Activated CD4-positive, alpha-beta T cell treated with anti-CD3 and anti-CD28 coated beads for 24 hours (primary cell): ENCODE measurements around the gene LIMK1.
A peak's percentile ranks its signal among the peaks of the same experiment; 100 is the strongest.

Source experiments
- DNase-seq, 2 donors: peaks; one replicate each; pipeline ENCODE4 v3.0.0-alpha.2; 2020; ENCODE audit warnings: low read depth in 2 of 2

LIMK1 gene

GRCh38 chr7:74056096-74056915 lies 27.3 kb upstream of the LIMK1 start:
- DNase-seq, result no peak

- DNase-seq, result no peak
Observed at GRCh38 chr7:74057216-74057925, 26.2 kb upstream of the LIMK1 start.

DNA sequence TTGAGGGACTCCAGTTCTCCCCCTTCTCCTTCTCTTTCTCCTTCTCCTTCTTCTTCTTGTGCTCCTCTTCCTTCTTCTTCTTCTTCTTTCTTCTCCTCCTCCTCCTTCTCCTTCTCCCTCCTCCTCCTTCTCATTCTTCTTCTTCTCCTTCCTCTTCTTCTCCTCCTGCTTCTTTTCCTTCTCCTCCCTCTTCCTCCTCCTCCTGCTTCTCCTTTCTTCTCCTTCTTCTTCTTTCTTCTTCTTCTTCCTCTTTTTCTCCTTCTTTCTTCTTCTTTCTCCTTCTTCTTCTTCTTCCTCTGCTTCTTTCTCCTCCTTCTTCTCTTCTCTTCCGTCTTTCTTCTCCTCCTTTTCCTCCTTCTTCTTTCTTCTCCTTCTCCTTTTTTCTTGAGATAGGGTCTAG lies 25.6 kb upstream of the LIMK1 start:
- DNase-seq, result no peak

GRCh38 chr7:74058486-74058885 lies 25.1 kb upstream of the LIMK1 start:
- DNase-seq, result no peak

GRCh38 chr7:74059037-74059436 lies 24.6 kb upstream of the LIMK1 start:
- DNase-seq, result no peak

DNA sequence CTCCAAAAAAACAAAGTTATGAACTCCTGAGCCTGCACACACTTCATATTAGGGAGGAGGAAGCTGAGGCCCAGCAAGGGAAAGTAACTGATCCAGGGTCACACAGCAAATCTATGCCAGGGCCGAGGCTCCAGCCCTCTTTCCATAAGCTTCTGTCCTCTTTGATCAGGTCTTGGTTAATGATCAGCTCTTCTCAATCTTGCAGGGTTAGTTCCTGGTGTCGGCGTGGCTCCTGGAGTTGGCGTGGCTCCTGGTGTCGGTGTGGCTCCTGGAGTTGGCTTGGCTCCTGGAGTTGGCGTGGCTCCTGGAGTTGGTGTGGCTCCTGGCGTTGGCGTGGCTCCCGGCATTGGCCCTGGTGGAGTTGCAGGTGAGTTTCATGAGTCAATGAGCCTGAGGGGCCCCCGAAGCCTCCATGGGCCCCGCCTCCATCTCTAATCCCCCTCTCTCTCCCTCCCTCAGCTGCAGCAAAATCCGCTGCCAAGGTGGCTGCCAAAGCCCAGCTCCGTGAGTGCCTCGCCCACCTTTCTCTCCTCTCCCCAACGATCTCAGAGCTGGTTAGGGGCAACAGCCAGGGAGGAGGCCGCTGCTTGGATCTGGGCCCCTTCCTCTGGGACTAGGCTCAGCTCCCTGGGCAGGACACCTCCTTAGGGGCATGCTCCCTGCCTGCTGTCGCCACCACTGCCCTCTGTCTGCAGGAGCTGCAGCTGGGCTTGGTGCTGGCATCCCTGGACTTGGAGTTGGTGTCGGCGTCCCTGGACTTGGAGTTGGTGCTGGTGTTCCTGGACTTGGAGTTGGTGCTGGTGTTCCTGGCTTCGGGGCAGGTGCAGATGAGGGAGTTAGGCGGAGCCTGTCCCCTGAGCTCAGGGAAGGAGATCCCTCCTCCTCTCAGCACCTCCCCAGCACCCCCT lies 23.7 kb upstream of the LIMK1 start:
- DNase-seq, result no peak

DNA sequence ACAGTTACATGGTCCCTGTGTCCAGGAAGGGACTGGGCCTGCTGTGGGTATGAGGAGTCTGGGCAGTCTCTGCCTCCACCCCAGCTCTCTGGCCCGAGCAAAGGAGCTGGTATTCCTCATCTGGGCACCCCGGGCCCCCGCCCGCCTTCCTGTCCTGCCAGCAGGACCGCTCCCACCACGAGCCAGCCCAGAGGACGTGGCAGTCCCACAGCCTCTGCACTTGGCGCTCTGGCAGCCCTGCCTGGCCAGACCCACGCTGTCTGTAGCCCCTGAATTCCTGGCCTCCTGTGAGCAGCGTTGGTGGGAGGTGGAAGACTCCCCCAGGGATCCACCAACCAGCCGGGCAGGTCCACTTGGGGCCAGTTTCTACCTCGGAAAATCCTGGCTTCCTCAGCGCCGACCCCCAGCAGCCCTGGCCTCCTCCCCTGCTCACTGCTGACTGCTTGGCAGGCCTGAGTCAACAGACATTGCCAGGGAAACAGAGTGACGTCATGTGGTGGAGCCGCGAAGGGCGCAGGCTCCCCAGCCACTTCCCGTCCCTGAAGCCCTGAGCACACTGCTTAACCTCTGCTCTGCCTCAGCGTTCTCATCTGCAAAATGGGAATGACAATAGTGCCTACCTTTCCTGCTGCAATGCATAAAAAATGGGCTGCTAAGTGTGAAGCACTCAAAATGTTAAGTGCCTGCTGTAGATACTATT lies 21.6 kb upstream of the LIMK1 start:
- DNase-seq, result peak in 1 of 2 donors; percentile 29

- DNase-seq, result no peak
Observed at GRCh38 chr7:74063223-74063641, 20.4 kb upstream of the LIMK1 start.

DNA sequence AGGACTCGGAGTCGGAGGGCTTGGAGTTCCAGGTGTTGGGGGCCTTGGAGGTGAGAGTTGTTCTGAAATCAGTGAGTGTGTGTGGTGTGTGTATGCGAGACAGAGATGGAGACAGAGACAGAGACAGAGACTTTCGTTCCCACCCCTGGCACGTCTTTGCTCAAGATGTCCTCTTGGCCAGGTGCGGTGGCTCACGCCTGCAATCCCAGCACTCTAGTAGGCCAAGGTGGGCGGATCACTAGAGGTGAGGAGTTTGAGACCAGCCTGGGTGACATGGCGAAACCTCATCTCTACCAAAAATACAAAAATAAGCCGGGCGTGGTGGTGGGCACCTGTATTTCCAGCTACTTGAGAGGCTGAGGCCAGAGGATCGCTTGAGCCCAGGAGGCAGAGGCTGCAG lies 20.0 kb upstream of the LIMK1 start:
- DNase-seq, result no peak

GRCh38 chr7:74064696-74065095 lies 18.9 kb upstream of the LIMK1 start:
- no peak for DNase-seq

DNA sequence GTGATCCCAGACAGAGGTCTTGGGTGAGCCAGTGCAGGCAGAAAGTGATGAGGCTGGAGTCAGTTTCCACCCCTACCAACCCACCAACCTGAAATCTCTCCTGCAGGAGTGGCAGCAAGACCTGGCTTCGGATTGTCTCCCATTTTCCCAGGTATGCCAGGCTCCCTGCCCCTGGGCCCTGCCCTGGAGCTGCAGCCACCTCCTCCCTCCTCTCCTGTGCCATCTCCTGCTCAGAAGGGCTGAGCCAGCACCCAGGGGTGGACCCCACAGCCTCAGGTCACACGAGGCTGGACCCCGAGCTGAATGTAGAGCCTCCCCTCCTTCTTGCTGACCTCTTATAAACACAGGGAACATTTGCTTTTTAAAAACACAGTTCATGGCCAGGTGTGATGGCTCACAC lies 17.0 kb upstream of the LIMK1 start:
- DNase-seq, result no peak

DNA sequence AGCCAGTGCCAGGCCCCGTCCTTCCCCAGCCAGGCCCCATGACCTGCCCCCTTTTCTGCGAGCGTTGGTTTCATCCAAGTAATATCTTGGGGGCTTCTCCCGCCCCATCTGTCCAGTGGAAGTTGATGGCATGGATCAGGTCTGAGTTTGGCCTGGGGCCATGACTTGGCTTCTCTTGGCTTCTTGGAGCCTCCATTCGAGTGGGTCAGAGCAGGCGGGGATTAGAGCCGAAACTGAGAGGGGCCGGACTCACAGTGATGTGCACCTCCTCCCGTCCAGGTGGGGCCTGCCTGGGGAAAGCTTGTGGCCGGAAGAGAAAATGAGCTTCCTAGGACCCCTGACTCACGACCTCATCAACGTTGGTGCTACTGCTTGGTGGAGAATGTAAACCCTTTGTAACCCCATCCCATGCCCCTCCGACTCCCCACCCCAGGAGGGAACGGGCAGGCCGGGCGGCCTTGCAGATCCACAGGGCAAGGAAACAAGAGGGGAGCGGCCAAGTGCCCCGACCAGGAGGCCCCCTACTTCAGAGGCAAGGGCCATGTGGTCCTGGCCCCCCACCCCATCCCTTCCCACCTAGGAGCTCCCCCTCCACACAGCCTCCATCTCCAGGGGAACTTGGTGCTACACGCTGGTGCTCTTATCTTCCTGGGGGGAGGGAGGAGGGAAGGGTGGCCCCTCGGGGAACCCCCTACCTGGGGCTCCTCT lies 15.1 kb upstream of the LIMK1 start:
- no peak for DNase-seq

DNA sequence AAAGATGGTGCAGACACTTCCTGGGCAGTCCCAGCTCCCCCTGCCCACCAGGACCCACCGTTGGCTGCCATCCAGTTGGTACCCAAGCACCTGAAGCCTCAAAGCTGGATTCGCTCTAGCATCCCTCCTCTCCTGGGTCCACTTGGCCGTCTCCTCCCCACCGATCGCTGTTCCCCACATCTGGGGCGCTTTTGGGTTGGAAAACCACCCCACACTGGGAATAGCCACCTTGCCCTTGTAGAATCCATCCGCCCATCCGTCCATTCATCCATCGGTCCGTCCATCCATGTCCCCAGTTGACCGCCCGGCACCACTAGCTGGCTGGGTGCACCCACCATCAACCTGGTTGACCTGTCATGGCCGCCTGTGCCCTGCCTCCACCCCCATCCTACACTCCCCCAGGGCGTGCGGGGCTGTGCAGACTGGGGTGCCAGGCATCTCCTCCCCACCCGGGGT lies 14.5 kb upstream of the LIMK1 start:
- DNase-seq, result no peak

DNA sequence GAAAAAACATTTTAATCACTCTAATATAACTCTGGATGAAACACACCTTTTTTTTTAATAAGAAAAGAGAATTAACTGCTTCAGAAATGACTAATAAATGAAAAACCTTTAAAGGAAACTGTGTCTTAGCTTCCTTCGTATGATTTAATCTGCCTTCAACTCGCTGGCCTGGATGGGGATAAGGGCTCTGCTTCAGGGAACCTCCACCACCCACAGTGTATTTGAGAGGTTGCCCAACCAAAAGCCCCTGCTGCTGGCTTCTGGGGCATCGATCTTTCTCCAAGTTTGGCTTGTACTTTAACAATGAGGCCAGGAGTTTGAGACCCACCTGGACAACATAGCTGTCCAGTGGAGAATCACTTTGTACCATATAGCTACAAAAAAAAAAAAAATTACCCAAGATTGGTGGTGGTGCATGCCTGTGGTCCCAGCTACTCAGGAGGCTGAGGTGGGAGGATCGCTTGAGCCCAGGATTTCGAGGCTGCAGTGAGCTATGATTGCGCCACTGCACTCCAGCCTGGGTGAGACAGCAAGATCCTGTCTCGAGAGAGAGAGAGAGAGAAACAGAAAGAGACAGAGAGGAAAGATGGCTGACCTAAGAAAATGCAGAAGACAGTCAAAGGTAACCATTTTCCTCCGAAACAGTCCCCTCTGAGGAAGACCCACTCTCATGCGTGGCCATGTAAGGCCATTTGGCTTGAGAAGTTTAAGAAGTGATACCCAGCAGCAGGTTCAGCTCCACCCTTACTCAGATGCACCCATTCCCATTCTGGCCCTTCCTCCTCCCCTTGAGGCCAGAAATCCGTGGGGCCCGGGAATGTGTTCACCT lies 13.6 kb upstream of the LIMK1 start:
- no peak for DNase-seq

DNA sequence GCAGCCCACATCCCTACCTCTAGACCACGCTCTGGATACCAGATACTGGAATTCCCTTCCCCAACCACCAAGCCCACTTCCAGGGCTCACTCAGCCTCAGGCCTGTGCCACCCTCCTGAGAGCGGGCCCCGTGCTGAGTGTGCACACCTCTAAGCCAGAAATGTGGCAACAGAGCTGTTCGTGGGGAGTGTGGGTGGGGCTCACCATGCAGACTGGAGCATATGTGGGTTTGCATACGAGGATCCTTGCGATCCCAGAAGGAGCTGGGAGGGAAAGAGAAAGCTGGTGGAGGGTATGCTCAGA lies 13.0 kb upstream of the LIMK1 start:
- DNase-seq, result no peak

- no peak for DNase-seq
Observed at GRCh38 chr7:74071121-74071520, 12.5 kb upstream of the LIMK1 start.

GRCh38 chr7:74074770-74075169 lies 8.8 kb upstream of the LIMK1 start:
- no peak for DNase-seq

- no peak for DNase-seq
Observed at GRCh38 chr7:74078461-74078860, 5.1 kb upstream of the LIMK1 start.

- DNase-seq, result no peak
Observed at GRCh38 chr7:74082770-74083116, 861 bp upstream of the LIMK1 start.
